HG03060 (cell line): ENCODE data around the gene SFXN1.

Experiments
- ATAC-seq: cut with Tn5 transposase; IDR thresholded peaks from one replicate; pipeline ENCODE4 v1.9.1; 2021; ENCODE audit warnings: low read depth, moderate number of reproducible peaks; ENCODE audit not compliant: unreplicated experiment

SFXN1 gene

DNA sequence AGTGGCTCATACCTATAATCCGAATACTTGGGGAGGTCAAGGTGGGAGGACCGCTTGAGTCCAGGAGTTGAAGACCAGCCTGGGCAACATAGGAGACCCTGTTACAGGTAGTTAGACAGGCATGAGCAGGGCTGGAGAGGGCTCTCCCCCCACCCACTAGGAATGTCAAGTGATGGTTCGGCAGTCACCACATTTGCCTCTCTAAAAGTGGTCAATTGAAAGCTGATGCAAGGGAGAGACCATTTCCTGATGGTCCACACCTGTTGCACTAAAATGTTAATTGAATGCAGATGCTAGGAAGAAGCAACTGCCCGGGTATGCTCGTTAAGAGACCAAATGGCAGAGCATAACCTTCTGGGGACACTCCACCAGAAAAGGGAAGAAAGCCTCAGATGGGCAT, 82.7 kb downstream of the SFXN1 start:
- no peak for ATAC-seq

DNA sequence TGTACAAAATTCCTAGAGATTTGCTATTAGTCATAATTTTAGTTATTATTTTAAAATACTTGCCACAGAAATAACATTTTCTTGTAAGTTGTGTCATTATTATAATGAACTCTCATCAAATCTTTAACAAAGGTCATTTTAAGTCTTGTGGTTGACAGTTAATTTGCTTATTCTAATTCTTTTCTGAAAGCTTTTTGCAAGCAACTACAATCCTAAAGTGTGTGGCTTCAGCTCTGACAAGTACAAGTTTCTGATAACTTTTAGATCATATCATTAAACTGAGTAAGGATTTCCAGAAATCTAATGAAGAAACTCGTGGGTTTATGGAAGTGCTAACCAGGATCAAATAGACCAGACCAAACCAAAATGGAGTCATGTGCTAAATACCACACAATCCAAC, 86.4 kb downstream of the SFXN1 start:
- no peak for ATAC-seq

DNA sequence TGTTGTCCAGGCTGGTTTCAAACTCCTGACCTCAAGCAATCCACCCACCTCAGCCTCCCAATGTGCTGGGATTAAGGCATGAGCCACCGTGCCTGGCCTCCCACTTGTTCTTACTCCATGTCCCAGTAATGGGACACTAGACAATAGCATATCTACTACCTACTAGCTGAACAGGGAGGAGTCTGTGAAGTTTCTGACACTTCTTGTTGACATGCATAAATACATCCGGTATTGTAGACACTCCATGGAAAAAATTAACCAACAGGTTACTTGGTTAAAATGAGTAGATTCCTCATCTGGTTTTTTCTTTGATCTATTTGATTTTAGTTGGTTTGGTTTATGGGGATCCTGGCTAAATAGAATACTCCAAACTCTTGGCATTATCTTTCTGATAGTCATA, 88.3 kb downstream of the SFXN1 start:
- ATAC-seq, result no peak

DNA sequence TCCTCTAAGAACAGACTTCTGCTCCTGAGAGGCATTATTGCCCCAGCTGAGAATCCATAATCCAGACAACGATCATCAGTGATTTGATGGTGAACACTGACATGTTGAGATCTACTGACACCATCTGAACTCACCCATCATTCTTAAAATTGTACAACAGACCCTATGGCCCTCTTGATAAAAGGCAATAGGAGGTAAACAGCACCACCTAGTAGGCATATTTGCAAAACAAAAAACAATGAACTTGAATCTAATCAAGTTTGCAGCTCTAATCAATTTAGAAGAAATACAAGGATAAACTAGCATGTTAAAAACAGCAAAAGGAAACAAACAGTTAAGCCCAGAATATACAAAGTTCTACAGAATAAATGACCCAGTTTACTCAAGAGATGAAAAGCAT, 89.6 kb downstream of the SFXN1 start:
- ATAC-seq, result no peak

DNA sequence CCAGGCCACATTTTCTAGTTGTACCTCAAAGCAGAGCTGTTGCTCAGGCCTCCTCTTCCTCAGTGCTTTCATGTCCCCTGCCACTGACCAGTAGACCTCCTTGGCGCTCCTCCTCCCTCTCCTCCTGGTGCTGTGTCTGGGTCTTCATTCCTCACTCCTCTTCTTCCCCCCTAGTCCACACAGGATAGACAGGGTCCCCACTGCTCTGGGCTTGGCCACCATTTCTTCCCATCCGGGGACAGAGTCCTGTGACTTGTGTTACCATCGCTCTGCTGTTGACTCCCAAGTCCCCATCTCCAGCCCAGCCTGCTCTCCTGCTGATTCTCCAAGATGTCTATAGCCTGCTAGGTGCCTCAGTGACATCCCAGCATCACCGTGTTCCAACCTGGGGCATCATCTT, 91.3 kb downstream of the SFXN1 start:
- no peak for ATAC-seq

DNA sequence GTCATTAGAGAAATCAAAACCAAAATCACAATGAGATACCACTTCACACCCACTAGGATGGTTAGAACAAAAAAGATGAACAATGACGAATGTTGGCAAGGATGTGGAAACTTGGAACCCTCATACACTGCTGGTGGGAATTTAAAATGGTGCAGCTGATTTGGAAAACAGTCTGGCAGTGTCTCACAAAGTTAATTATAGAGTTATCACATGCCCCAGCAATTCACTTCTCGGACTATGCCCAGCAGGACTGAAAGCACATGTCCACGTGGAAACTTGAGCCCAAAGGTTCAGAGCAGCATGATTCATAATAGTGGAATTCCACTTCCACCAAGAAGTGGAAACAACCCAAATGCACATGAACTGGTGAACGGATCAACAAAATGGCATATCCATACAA, 94.5 kb downstream of the SFXN1 start:
- ATAC-seq, result no peak

DNA sequence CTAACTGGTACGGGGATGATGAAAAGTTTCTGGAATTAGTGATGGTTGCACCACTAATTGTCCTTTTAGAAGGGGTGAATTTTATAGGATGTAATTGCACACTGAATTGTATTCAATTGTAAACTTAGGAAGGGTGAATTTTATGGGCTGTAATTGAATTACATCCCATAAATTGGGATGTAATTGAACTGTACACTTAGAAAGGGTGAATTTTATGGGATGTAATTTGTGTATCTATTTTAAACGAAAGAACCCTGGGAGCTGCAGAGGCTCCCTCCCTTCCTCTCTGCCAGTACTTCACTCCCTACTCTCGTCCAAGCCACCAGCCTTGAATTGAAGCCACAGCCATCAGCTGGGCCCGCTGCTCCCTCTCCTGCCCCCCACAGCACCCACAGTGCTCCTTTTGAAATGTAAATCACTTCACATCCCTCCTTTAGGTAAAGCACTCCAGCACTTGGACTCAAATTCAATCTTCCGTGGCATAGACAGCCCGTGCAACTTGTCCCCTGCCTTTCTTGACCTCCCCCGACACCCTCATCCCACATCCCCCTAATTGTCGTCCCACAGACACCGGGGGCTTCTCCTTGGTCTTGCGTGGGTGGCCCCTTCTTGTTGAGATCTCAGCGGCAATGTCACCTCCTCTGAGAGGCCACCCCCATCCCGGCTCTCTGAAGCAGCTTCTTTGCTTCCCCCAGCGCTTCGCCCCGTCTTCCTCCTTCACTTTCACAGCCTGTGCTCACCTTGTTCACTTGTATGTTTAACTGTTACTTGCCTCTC, 95.3 kb downstream of the SFXN1 start:
- no peak for ATAC-seq

DNA sequence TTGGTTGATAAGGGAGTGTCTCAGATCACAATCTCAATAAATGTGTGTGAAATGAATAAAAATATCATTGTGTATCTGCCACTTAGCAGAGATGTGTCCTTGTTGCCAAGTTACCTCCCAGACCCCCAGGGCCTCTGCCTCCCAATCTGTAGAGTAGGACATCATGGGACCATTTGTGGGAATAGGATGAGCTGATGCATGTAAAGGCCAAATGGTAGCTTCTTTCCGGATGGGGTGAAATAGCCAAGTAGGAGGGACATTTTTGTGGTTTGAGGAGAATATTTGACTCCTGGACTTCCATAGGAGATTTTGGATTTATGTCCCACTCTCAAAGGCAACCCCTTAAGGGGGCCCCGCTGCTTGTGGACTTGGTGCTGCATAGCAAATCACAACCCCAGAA, 96.9 kb downstream of the SFXN1 start:
- no peak for ATAC-seq

DNA sequence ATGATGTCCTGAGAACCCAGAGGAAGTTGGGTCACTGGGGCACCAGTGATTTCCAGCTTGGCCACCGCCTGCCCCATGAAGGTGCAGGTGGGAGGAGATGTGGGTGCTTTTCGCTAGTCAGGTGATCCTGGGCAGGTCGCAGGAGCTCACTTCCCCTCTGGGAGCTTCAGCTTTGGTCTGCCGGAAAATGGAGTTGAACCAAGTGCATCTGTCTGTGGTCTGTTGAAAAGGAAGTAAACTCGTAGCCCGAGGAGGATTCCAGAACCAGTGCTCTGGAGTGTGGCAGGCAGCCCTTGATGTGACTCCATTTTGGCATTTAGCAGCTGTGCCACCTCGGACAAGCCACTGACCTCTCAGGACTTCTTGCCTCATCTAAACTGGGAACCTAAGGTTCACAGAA, 97.7 kb downstream of the SFXN1 start:
- ATAC-seq, result no peak

DNA sequence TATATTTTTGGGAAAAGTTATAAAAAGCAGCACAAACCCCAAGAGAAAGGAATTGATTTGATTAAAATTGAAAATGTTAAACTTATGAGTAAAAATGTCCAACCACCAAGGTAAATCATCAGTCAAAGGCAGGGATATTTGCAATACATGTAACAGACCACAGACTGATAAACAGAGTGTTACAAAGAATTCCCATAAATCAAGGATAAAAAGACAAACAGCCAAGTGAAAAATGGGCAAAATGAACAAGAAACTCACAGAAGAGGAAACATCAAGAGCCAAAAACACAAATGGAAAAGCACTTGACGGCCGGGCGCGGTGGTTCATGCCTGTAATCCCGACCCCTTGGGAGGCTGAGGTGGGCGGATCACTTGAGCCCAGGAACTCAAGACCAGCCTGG, 98.2 kb downstream of the SFXN1 start:
- ATAC-seq, result no peak
